ENCODE measurements around the gene FTO.

The FTO gene

DNA sequence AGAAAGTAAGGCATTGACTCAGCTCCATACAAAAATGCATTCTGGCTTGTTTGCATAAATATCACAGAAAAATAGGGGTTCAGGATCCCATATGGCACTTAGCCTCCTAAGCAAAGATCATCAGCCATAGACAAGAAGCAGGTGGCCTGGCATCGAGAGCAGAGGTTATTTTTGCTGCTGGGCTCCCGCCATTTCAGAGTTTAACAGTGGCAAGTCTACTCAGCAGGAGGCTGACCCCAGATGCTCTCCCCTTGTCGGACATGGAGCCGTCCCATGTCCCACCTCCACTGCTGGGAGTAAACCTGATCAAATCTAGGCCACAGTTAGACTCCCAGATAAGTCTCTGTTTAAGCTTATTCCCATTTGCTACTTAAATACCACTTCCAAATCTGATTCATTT, 269.1 kb downstream of the FTO start:
- TF ChIP-seq, protein P1, sequence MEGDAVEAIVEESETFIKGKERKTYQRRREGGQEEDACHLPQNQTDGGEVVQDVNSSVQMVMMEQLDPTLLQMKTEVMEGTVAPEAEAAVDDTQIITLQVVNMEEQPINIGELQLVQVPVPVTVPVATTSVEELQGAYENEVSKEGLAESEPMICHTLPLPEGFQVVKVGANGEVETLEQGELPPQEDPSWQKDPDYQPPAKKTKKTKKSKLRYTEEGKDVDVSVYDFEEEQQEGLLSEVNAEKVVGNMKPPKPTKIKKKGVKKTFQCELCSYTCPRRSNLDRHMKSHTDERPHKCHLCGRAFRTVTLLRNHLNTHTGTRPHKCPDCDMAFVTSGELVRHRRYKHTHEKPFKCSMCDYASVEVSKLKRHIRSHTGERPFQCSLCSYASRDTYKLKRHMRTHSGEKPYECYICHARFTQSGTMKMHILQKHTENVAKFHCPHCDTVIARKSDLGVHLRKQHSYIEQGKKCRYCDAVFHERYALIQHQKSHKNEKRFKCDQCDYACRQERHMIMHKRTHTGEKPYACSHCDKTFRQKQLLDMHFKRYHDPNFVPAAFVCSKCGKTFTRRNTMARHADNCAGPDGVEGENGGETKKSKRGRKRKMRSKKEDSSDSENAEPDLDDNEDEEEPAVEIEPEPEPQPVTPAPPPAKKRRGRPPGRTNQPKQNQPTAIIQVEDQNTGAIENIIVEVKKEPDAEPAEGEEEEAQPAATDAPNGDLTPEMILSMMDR (IDR thresholded peaks at IDR 0.05; ENCODE audit: extremely low read depth, missing control alignments) = no peak
- DNase-seq (ENCODE audit: low spot score) = no peak

DNA sequence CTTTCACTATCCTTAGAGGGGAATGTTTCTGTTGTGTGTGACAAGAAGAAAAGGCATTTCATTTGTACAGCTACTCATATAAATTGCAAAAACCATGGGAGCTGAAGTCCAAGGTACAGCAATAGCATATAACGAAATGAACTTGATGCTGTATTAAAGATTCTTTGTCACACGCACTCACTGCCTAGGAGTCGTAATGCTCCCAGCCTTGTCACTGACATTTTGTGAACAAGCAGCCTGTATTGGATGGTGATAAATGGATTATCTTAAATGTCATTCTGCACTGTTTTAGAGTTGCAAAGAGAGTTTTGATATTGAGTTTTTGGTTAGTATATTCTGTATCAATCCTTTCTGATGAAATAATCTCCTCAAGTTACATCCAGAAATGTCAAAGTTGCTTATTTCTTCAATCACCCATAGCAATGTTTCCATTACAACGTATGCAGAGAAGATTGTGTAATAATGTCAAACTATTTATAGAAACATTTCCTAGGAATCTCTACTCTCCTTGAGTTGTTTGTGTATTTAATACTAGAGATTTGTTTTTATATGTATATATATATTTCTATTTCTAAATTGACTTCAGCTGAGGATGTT, 270.6 kb downstream of the FTO start:
- TF ChIP-seq, protein P1 (IDR thresholded peaks at IDR 0.05; ENCODE audit: extremely low read depth, missing control alignments) = no peak
- DNase-seq (ENCODE audit: low spot score) = no peak

DNA sequence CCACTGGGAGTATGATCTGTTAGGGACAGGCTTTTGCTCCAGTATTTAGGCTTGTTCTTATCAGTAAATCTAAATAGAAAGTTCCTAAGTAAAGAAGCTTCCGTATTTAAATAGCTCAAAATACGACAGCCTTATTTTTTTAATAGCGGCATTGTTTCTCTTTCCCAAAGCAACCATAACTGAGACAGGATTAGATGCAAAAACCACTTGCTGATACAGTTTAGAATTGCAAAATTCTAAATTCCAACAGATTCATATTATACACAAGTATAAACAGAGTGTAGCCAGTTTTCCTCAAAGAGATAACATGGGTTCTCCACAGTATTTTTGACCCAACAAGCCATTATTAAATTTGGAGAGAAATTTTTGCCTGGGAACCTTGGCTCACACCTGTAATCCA, 276.7 kb downstream of the FTO start:
- no peak for DNase-seq (ENCODE audit: low spot score)
- TF ChIP-seq, protein P1 (IDR thresholded peaks at IDR 0.05; ENCODE audit: extremely low read depth, missing control alignments) = no peak

DNA sequence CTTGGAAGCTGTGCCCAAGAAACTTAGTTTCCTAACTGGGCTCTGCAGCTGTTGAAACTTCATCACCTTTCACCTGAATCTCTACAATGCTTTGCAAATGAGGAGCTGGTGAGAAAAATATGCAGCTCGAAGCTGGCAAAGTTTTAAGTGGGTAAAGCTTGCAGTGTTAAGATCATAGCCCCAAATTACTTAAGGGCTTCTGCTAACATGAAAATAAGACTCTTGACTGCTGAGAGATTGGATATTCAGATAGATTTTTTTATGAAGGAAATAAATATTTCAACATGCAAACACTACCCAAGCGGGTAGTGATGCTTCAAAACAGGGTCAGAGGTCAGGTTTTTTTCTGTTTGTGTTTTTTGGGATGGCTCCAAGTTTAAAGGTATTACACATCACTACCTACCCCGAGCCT, 278.7 kb downstream of the FTO start:
- TF ChIP-seq, protein P1 (IDR thresholded peaks at IDR 0.05; ENCODE audit: extremely low read depth, missing control alignments) = no peak
- DNase-seq (ENCODE audit: low spot score) = no peak

DNA sequence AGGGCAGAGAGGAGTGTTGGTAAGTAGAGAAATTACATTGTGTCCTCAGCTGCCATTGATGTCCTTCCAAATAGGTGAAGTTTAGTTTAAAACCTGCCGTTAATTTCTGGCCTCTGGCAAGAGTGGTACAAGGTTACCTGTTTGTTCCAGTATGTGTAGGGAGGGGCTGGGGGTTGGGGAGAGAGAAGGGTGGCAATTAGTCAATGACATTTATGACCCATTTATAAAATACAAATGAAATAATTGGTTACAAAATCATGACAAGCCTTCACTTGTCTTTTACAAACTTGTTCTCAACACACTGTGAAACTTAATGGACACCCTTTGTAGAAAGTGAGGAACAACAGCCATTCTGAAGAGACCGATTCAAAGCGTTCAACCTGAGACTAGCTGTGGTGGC, 281.0 kb downstream of the FTO start:
- TF ChIP-seq, protein P1 (IDR thresholded peaks at IDR 0.05; ENCODE audit: extremely low read depth, missing control alignments) = no peak
- no peak for DNase-seq (ENCODE audit: low spot score)

DNA sequence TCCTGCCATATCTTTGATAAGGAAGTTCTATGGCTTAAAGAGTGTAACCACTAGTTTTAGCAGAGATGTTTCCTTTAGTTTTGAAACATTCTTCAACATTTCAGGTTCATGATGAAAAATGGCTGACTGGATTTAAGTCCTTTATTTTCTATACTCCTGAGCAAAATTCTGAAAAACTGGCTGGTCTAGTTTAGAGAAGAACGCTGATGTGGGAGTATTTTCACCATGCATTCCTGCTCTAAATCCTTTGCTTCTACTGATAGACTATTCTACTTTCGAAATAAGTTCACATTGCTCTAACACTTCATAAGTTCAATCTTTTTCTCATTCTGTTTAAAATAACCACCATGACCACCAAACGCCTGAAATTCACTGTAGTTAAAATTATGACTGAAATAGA, 281.9 kb downstream of the FTO start:
- TF ChIP-seq, protein P1 (IDR thresholded peaks at IDR 0.05; ENCODE audit: extremely low read depth, missing control alignments) = no peak
- DNase-seq (ENCODE audit: low spot score) = no peak

DNA sequence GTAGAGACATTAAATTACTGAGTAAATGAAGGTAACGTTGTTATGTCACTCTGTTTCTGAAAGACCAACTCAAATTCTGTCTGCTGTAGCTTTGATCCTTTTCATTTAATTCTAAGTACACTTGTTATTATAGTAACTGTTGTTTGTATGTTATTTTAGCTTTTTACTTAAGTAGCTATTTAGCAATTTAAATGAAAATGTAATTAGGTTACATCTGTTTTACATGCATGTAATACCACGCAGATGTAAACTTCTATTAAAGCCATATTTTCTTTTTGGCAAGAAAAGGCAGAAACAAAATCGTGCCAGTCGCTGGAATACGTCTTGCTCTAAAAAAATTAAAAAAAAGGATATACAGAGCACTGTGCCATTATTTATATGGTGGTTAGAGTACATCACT, 282.8 kb downstream of the FTO start:
- DNase-seq (ENCODE audit: low spot score) = no peak
- TF ChIP-seq, protein P1 (IDR thresholded peaks at IDR 0.05; ENCODE audit: extremely low read depth, missing control alignments) = no peak

Data from GM20000 (cell line).